ENCODE data around the gene AOPEP.

AOPEP gene

DNA sequence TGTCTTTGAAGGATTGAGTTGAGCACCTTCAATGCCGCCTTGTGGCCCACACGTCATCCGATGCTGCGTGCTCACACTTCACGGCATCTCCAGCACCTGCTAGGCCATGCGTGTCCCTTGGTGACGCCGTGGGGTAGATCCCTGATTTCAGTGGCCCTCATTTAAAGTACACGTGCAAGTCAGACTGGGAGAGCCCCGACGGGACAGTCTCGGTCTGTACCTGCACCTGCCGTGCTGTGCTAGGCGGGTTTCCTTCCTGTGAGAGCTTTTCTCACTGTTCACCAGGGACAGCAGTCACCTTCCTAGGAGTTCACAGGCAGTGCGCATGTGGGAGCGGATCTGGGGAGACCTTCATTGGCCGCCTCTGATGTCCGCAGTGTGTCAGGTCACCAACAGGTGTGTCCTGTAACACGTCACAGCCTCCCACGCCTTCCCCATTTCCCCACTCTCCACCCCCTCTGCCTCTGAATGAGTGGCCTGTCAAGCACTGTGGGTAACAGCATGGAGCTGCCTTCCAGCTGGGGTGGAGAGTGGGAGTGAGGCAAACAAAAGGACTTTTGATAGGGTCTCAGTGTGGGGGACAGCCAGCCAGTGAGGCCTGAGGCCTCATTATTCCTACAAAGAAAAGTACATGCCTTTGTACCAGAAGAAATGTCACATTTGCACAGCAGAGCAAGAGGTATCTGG is 354.6 kb downstream of the AOPEP start:
- no peaks in the 10 kb centered on the region for H3K4me1 ChIP-seq (ENCODE audit: insufficient read depth, low read length, poor library complexity, severe bottlenecking)
- H3K79me2 ChIP-seq (ENCODE audit: insufficient read depth, low read length) = no peaks in the 10 kb centered on the region
- H3K4me3 ChIP-seq (ENCODE audit: low read length, poor library complexity, severe bottlenecking) = no peak overlapping the region
- peaks cover 26% of the 10 kb centered on the region; the same call in 1 of the 2 replicates for H3K36me3 ChIP-seq (ENCODE audit: insufficient read depth, low read length)
- no peak overlapping the region for H2AFZ ChIP-seq (ENCODE audit: low read length)
- no peak overlapping the region for H3K4me2 ChIP-seq (ENCODE audit: low read depth, low read length, poor library complexity, severe bottlenecking)
- no peak overlapping the region for H3K9ac ChIP-seq (ENCODE audit: low read depth, low read length, poor library complexity, severe bottlenecking)
- TF ChIP-seq, protein P1, sequence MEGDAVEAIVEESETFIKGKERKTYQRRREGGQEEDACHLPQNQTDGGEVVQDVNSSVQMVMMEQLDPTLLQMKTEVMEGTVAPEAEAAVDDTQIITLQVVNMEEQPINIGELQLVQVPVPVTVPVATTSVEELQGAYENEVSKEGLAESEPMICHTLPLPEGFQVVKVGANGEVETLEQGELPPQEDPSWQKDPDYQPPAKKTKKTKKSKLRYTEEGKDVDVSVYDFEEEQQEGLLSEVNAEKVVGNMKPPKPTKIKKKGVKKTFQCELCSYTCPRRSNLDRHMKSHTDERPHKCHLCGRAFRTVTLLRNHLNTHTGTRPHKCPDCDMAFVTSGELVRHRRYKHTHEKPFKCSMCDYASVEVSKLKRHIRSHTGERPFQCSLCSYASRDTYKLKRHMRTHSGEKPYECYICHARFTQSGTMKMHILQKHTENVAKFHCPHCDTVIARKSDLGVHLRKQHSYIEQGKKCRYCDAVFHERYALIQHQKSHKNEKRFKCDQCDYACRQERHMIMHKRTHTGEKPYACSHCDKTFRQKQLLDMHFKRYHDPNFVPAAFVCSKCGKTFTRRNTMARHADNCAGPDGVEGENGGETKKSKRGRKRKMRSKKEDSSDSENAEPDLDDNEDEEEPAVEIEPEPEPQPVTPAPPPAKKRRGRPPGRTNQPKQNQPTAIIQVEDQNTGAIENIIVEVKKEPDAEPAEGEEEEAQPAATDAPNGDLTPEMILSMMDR (conservative IDR thresholded peaks at IDR 0.05; ENCODE audit: low read length) = no peak
- no peak for TF ChIP-seq EZH2phosphoT487 (IDR thresholded peaks at IDR 0.05; ENCODE audit: borderline replicate concordance)
- no peaks in the 10 kb centered on the region for H4K20me1 ChIP-seq (ENCODE audit: insufficient read depth, low read length, poor library complexity, severe bottlenecking)
- no peaks in the 10 kb centered on the region for H3K9me2 ChIP-seq (replicated peaks; ENCODE audit: low read depth, low read length)
- H3K27me3 ChIP-seq (ENCODE audit: insufficient read depth, low read length, poor library complexity, severe bottlenecking) = no peaks in the 10 kb centered on the region
- no peaks in the 10 kb centered on the region for H3F3A ChIP-seq (ENCODE audit: low read depth)
- no peaks in the 10 kb centered on the region for H3K9me3 ChIP-seq (ENCODE audit: insufficient read depth, low read depth, low read length)

DNA sequence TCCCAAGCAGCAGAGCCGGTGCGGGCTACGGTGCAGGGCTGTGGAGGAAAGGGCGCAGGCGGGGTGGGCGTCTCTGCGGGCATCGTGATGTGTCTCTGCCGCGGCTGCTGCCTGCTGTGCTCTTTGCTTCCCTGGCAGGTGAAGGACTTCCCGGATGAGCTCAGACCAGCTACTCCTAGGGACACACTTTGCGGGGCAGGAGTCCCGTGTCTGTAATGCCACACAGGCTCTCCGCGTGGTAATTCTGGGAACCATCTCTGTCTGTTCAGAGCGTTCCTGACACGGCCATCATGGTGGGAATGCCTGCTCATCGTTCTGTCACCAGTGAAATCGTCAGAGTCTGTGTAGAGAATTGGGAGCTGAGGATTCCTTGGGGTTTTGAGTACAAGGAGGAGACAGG is 355.5 kb downstream of the AOPEP start:
- H3K4me1 ChIP-seq (ENCODE audit: insufficient read depth, low read length, poor library complexity, severe bottlenecking) = no peaks in the 10 kb centered on the region
- peaks cover 26% of the 10 kb centered on the region; the same call in 1 of the 2 replicates for H3K36me3 ChIP-seq (ENCODE audit: insufficient read depth, low read length)
- H3K4me3 ChIP-seq (ENCODE audit: low read length, poor library complexity, severe bottlenecking) = no peak overlapping the region
- TF ChIP-seq, protein P1 (conservative IDR thresholded peaks at IDR 0.05; ENCODE audit: low read length) = no peak
- no peak for TF ChIP-seq EZH2phosphoT487 (IDR thresholded peaks at IDR 0.05; ENCODE audit: borderline replicate concordance)
- no peaks in the 10 kb centered on the region for H3K27me3 ChIP-seq (ENCODE audit: insufficient read depth, low read length, poor library complexity, severe bottlenecking)
- no peak overlapping the region for H3K9ac ChIP-seq (ENCODE audit: low read depth, low read length, poor library complexity, severe bottlenecking)
- no peak overlapping the region for H3K4me2 ChIP-seq (ENCODE audit: low read depth, low read length, poor library complexity, severe bottlenecking)
- H3K9me2 ChIP-seq (replicated peaks; ENCODE audit: low read depth, low read length) = no peaks in the 10 kb centered on the region
- H4K20me1 ChIP-seq (ENCODE audit: insufficient read depth, low read length, poor library complexity, severe bottlenecking) = no peaks in the 10 kb centered on the region
- no peaks in the 10 kb centered on the region for H3K79me2 ChIP-seq (ENCODE audit: insufficient read depth, low read length)
- no peaks in the 10 kb centered on the region for H3K9me3 ChIP-seq (ENCODE audit: insufficient read depth, low read depth, low read length)
- H3F3A ChIP-seq (ENCODE audit: low read depth) = no peaks in the 10 kb centered on the region
- no peak overlapping the region for H2AFZ ChIP-seq (ENCODE audit: low read length)

DNA sequence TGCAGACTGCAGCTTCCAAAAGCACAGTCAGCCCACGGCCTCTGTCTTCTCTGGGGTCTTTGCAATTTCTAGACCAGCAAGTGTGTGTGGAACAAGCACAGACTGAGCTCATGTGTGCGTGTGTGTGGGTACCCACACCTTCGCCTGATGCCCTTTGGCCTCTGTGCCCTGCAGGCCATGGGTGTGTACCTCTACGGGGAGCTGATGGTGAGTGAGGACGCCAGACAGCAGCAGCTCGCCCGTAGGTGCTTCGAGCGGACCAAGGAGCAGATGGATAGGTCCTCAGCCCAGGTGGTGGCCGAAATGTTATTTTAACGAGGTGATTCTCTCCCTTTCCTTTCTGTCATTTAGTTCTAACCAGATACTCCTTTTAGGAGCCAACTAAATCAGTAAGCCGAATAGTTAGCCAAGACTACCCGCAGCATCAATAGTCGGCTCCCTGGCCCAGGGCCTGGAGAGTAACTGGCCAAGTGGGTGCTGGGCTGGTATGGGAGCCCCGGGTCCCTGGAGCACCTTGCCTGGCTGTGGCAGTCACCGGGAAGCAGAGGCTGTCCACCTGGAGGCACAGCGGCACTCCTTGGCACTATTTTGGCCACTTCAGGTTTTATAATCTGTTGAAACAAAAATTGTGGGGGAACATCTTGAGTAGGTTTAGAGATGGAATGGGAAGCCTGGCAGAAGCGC is 356.0 kb downstream of the AOPEP start:
- Histone ChIP-seq H3K79me2 (ENCODE audit: insufficient read depth, low read length) (no peaks in the 10 kb centered on the region), H3K9me3 (ENCODE audit: insufficient read depth, low read depth, low read length) (no peaks in the 10 kb centered on the region), H2AFZ (ENCODE audit: low read length) (no peak overlapping the region), H3K27me3 (ENCODE audit: insufficient read depth, low read length, poor library complexity, severe bottlenecking) (no peaks in the 10 kb centered on the region), H3K36me3 (ENCODE audit: insufficient read depth, low read length) (peaks cover 26% of the 10 kb centered on the region; the same call in 1 of the 2 replicates), H3F3A (ENCODE audit: low read depth) (no peaks in the 10 kb centered on the region), H3K9me2 (replicated peaks; ENCODE audit: low read depth, low read length) (no peaks in the 10 kb centered on the region), H3K4me1 (ENCODE audit: insufficient read depth, low read length, poor library complexity, severe bottlenecking) (no peaks in the 10 kb centered on the region), H3K4me2 (ENCODE audit: low read depth, low read length, poor library complexity, severe bottlenecking) (no peak overlapping the region), H3K9ac (ENCODE audit: low read depth, low read length, poor library complexity, severe bottlenecking) (no peak overlapping the region), H3K4me3 (ENCODE audit: low read length, poor library complexity, severe bottlenecking) (no peak overlapping the region), H4K20me1 (ENCODE audit: insufficient read depth, low read length, poor library complexity, severe bottlenecking) (no peaks in the 10 kb centered on the region)
- TF ChIP-seq EZH2phosphoT487 (IDR thresholded peaks at IDR 0.05; ENCODE audit: borderline replicate concordance) = no peak
- TF ChIP-seq, protein P1 (conservative IDR thresholded peaks at IDR 0.05; ENCODE audit: low read length) = no peak
